KOPT-K1 (cell line): Measurements from ENCODE around the gene NT5DC4.

Source experiments
- H3K27ac ChIP-seq: fragments of 200-600 bp; sonication (generic); 2 replicates; pipeline ENCODE4 v1.5.1; 2016; ENCODE audit warnings: antibody characterized with exemption, mild to moderate bottlenecking, low read depth, low read length; ENCODE audit not compliant: poor library complexity, severe bottlenecking
- H3K36me3 ChIP-seq: fragments of 200-600 bp; sonication (generic); 2 replicates; pipeline ENCODE4 v1.5.1; 2017; ENCODE audit warnings: antibody characterized with exemption, mild to moderate bottlenecking, low read length, moderate library complexity; ENCODE audit not compliant: insufficient read depth
- H3K9me3 ChIP-seq: fragments of 200-600 bp; sonication (generic); 2 replicates; pipeline ENCODE4 v1.5.1; 2017; ENCODE audit warnings: antibody characterized with exemption, low read length, mild to moderate bottlenecking; ENCODE audit not compliant: insufficient read depth, poor library complexity, severe bottlenecking

NT5DC4 gene

GRCh38 chr2:112725545-112726457, 5.0 kb downstream of the NT5DC4 start:
- no peaks in the 10 kb centered on the region for H3K9me3 ChIP-seq
- no peak overlapping the region for H3K27ac ChIP-seq

GRCh38 chr2:112726487-112727190, 5.8 kb downstream of the NT5DC4 start:
- H3K36me3 ChIP-seq: no peaks in the 10 kb centered on the region
- H3K9me3 ChIP-seq: no peaks in the 10 kb centered on the region
- H3K27ac ChIP-seq: no peak overlapping the region

More at GRCh38 chr2:112725545-112726457, 5.0 kb downstream of the NT5DC4 start:
- H3K36me3 ChIP-seq: no peaks in the 10 kb centered on the region

- Histone ChIP-seq H3K9me3 (no peaks in the 10 kb centered on the region), H3K27ac (no peak overlapping the region), H3K36me3 (no peaks in the 10 kb centered on the region)
These were observed 6.6 kb downstream of the NT5DC4 start for GRCh38 chr2:112727276-112728028.

GRCh38 chr2:112728029-112728362, 7.2 kb downstream of the NT5DC4 start:
- no peak overlapping the region for H3K27ac ChIP-seq

GRCh38 chr2:112728378-112729175, 7.8 kb downstream of the NT5DC4 start:
- Histone ChIP-seq H3K27ac (no peak overlapping the region), H3K9me3 (no peaks in the 10 kb centered on the region), H3K36me3 (no peaks in the 10 kb centered on the region)

More at GRCh38 chr2:112728029-112728362, 7.2 kb downstream of the NT5DC4 start:
- no peaks in the 10 kb centered on the region for H3K36me3 ChIP-seq
- H3K9me3 ChIP-seq: no peaks in the 10 kb centered on the region

- H3K36me3 ChIP-seq: no peaks in the 10 kb centered on the region
- H3K9me3 ChIP-seq: no peaks in the 10 kb centered on the region
- no peak overlapping the region for H3K27ac ChIP-seq
These were observed 9.4 kb downstream of the NT5DC4 start for GRCh38 chr2:112730216-112730615.

- no peaks in the 10 kb centered on the region for H3K9me3 ChIP-seq
- no peaks in the 10 kb centered on the region for H3K36me3 ChIP-seq
- H3K27ac ChIP-seq: no peak overlapping the region
These were observed 10.0 kb downstream of the NT5DC4 start for GRCh38 chr2:112730791-112731190.

GRCh38 chr2:112731479-112731878, 10.7 kb downstream of the NT5DC4 start:
- no peaks in the 10 kb centered on the region for H3K9me3 ChIP-seq
- H3K36me3 ChIP-seq: peaks cover 2% of the 10 kb centered on the region

GRCh38 chr2:112733456-112733855, 12.6 kb downstream of the NT5DC4 start:
- H3K27ac ChIP-seq: no peak overlapping the region
- H3K36me3 ChIP-seq: peaks cover 22% of the 10 kb centered on the region
- no peaks in the 10 kb centered on the region for H3K9me3 ChIP-seq

More at GRCh38 chr2:112731479-112731878, 10.7 kb downstream of the NT5DC4 start:
- no peak overlapping the region for H3K27ac ChIP-seq

- H3K27ac ChIP-seq: no peak overlapping the region
- no peaks in the 10 kb centered on the region for H3K9me3 ChIP-seq
- peaks cover 26% of the 10 kb centered on the region for H3K36me3 ChIP-seq
These were observed 13.1 kb downstream of the NT5DC4 start for GRCh38 chr2:112733871-112734270.

GRCh38 chr2:112737542-112738232, 16.9 kb downstream of the NT5DC4 start:
- no peak overlapping the region for H3K27ac ChIP-seq
- H3K9me3 ChIP-seq: no peaks in the 10 kb centered on the region
- peaks cover 64% of the 10 kb centered on the region for H3K36me3 ChIP-seq

- Histone ChIP-seq H3K36me3 (peaks cover 92% of the 10 kb centered on the region), H3K9me3 (no peaks in the 10 kb centered on the region), H3K27ac (no peak overlapping the region)
These were observed 19.7 kb downstream of the NT5DC4 start for GRCh38 chr2:112740527-112740926.

- Histone ChIP-seq H3K27ac (no peak overlapping the region), H3K9me3 (no peaks in the 10 kb centered on the region), H3K36me3 (peaks cover 100% of the 10 kb centered on the region)
These were observed 29.1 kb downstream of the NT5DC4 start for GRCh38 chr2:112749755-112750559.
